T-helper 17 cell (primary cell): ENCODE measurements around the gene LILRA1. TPM values are rescaled to one million over a fixed set of nuclear protein-coding genes. Genes with fewer than 3 reads are reported as not detected.
A peak's percentile ranks its signal among the peaks of the same experiment; 100 is the strongest.
"Not testable (repeated sequence)": the region's sequence is repeated elsewhere in the genome, so short reads cannot be mapped to it uniquely, and the experiment has no call there.

Experiments used
- ATAC-seq: fragments of 150-1000 bp; cut with Tn5 transposase; 2 replicates; pipeline ENCODE4 v1.10.0; 2021; ENCODE audit warnings: mild to moderate bottlenecking, moderate library complexity
- DNase-seq, 3 donors: peaks; one replicate each; pipeline versions ENCODE4 v3.0.0 to v3.0.0-alpha.2; 2020 to 2021
- H3K9me3 ChIP-seq: one replicate; pipeline ENCODE4 v1.7.0; 2013; ENCODE audit warnings: low read length, mild to moderate bottlenecking; ENCODE audit not compliant: control insufficient read depth, poor library complexity, severe bottlenecking
- H3K27ac Mint-ChIP-seq: one replicate; pipeline ENCODE4 v1.8.0; 2022; ENCODE audit warnings: mild to moderate bottlenecking, moderate library complexity, mixed read lengths
- H3K27me3 Mint-ChIP-seq: one replicate; pipeline ENCODE4 v1.8.0; 2022; ENCODE audit warnings: mixed read lengths
- H3K36me3 Mint-ChIP-seq: one replicate; pipeline ENCODE4 v1.8.0; 2022; ENCODE audit warnings: low read depth, mixed read lengths
- H3K4me1 Mint-ChIP-seq: one replicate; pipeline ENCODE4 v1.8.0; 2022; ENCODE audit warnings: mild to moderate bottlenecking, mixed read lengths
- H3K4me3 Mint-ChIP-seq: one replicate; pipeline ENCODE4 v1.8.0; 2022; ENCODE audit warnings: mild to moderate bottlenecking, moderate library complexity, mixed read lengths
- total RNA-seq, 4 donors: library from RNA in 2 of 4; stranded (reverse) in 2 of 4; gene quantifications; one replicate each; pipeline ENCODE4 v1.2.3 and lab custom pipeline; 2022 to 2026

Gene LILRA1
- total RNA-seq, 2 donors from 2014 or later = 0.65 to 2.1 TPM

DNA sequence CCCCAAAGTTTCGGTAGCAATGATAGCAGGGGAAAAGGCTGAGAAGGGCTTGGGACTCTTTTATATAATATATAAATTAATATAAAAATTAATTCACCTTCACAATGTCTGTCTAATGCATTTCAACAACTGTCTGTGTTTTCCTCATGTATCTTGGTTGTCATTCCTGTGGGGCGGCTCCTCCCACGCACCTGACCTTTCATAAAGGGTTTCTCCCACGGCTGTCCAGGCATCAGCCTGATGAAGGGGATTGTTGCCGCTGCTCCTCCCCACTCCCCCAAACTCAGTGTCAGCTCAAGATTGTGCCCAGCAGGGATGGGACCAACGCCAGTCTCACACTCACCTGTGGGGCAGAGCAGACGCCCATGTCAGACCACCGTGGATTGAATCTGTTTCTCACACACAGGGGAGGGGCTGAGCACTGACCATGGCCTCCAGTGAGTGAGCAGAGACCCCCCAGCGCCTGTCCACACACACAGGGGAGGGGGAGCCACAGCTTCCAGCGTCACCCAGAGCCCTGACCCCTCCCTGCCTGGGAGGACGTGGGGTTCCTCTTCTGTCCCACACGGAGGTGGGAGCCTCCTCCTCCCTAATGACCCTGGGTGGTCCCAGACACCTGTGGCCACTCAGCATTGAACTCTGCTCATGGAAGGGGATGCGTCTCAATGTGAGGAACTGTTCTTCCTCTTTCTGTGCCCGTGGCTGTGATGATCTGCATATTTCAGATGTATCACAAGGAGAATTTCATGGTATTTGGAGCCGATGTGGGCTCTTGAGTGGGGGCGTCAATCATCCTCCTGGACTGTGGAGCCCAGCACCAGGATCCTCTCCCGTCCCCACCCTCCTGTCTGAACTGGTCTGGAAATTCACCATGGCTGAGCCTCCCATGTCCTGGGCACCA is 21.5 kb upstream of the LILRA1 start:
- H3K36me3 Mint-ChIP-seq, H3K4me3 Mint-ChIP-seq, H3K27ac Mint-ChIP-seq, DNase-seq, ATAC-seq, H3K9me3 ChIP-seq: not testable (repeated sequence)
- peaks cover 11% of the 10 kb centered on the region for H3K4me1 Mint-ChIP-seq
- H3K27me3 Mint-ChIP-seq = peaks cover 53% of the 10 kb centered on the region

DNA sequence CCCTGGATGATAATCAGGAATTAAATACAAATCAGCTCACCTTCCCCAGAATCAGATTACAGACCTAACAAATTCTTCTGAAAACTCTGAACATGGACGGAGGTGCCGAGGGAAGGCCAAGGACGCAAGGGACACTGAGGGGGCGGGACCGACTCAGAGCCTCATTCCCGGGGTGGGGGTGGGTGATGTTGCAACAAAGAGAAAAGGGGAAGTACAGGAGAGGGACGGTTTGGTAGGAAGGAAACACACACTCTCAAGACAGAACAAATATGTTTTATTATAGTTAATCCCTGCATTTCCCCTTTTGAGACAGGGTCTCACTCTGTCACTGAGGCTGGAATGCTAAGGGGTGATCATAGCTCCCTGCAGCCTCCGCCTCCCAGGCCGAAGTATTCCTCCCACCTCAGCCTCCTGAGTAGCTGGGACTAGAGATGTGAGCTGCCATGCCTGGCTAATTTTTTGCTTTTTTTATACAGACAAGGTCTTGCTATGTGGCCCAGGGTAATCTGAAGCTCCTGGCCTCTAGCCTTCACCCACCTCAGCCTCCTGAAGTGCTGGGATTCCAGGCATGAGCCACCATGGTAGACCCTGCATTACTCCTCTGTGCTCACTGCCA is 20.6 kb upstream of the LILRA1 start:
- peaks cover 46% of the 10 kb centered on the region for H3K27me3 Mint-ChIP-seq
- H3K36me3 Mint-ChIP-seq = no peaks in the 10 kb centered on the region
- no peak overlapping the region for H3K4me3 Mint-ChIP-seq
- H3K4me1 Mint-ChIP-seq = peaks cover 9% of the 10 kb centered on the region
- DNase-seq (no peak), ATAC-seq (peak; percentile 32)
- H3K9me3 ChIP-seq = no peaks in the 10 kb centered on the region
- H3K27ac Mint-ChIP-seq = no peak overlapping the region

DNA sequence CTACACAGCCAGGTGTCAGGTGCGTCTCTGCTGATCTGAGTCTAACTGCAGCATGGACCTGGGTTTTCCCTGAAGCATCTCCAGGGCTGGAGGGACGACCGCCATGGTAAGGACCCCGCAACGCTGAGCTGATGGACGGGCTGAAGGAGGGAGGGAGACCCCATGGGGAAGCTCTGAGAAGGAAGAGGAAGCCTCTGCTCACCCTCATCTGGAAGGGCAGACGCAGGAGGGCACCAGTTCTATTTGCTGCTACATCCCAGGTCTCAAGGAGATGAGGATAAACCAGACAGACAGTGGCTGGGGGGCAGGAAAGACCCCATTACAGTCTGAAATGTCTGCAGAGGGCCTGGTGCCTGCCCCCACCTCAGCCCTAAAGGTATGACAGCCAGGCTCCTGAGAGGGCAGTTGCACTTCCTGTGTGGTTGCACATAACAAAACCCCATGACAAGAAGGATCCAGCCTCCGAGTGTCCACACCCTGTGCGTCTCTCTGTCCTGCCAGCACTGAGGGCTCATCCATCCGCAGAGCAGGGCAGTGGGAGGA is 20.0 kb upstream of the LILRA1 start, which contains the start of gene LILRA2:
TSS of gene LILRA2 (plus strand) at position 461 of the 543 bp plus-strand sequence. CDS start 89 bp downstream, outside the sequence.
- Mint-ChIP-seq H3K4me3 (peak within 1 kb of the TSS; percentile 21), H3K27ac (no peak within 1 kb of the TSS), H3K36me3 (no peaks in the 10 kb centered on the region), H3K27me3 (peaks cover 46% of the 10 kb centered on the region), H3K4me1 (peaks cover 7% of the 10 kb centered on the region)
- ATAC-seq (no peak), DNase-seq (no peak)
- no peaks in the 10 kb centered on the region for H3K9me3 ChIP-seq

GRCh38 chr19:54574051-54574450 is 19.4 kb upstream of the LILRA1 start:
- H3K9me3 ChIP-seq = no peaks in the 10 kb centered on the region
- ATAC-seq (no peak), DNase-seq (no peak)
- H3K36me3 Mint-ChIP-seq = no peaks in the 10 kb centered on the region
- H3K4me3 Mint-ChIP-seq = no peak overlapping the region
- H3K4me1 Mint-ChIP-seq = peaks cover 6% of the 10 kb centered on the region
- H3K27ac Mint-ChIP-seq = no peak overlapping the region
- peaks cover 46% of the 10 kb centered on the region for H3K27me3 Mint-ChIP-seq

DNA sequence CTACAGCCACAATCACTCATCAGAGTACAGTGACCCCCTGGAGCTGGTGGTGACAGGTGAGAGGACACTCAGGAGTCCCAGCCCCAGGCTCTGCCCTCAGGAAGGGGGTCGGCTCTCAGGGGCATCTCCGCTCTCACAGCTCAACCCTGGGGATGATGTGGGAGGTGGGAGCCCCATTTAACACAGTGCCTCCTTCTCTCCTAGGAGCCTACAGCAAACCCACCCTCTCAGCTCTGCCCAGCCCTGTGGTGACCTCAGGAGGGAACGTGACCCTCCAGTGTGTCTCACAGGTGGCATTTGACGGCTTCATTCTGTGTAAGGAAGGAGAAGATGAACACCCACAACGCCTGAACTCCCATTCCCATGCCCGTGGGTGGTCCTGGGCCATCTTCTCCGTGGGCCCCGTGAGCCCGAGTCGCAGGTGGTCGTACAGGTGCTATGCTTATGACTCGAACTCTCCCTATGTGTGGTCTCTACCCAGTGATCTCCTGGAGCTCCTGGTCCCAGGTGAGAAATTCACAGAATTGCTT is 18.8 kb upstream of the LILRA1 start:
- DNase-seq = no peak
- peaks cover 6% of the 10 kb centered on the region for H3K4me1 Mint-ChIP-seq
- ATAC-seq = no peak
- H3K9me3 ChIP-seq = no peaks in the 10 kb centered on the region
- H3K27me3 Mint-ChIP-seq = peaks cover 46% of the 10 kb centered on the region
- no peak overlapping the region for H3K4me3 Mint-ChIP-seq
- no peak overlapping the region for H3K27ac Mint-ChIP-seq
- no peaks in the 10 kb centered on the region for H3K36me3 Mint-ChIP-seq

GRCh38 chr19:54575205-54575604 is 18.2 kb upstream of the LILRA1 start:
- not testable (repeated sequence) for H3K4me3 Mint-ChIP-seq, H3K9me3 ChIP-seq, H3K27ac Mint-ChIP-seq, H3K36me3 Mint-ChIP-seq, H3K4me1 Mint-ChIP-seq, DNase-seq, ATAC-seq
- H3K27me3 Mint-ChIP-seq = peaks cover 46% of the 10 kb centered on the region

DNA sequence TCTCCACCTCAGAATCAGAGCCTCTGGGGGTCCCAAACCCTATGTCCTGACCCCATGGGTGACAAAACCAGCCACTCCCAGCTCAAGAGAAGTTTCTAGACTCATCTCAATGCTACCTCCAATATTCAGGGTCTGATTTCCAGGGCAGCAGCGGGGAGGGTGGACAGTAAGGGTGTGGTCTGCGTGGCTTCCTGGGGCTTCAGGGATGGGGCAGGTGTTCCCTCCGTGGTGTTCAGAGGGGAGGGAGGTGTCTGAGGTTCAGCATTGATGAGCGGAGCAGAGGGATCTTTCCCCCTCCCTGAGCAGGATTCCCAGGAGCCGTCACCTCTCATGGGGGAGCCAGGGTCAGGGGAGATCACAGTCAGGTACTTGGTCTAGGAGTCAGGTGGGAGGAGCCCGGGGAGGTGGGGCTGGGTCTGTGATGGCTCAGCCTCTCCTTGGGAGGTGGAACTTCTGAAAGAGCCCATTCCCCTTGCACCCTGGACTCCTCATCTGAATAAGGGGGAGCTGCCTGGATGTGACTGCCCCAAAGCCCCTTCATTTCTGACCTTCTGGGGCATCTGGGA is 16.9 kb upstream of the LILRA1 start:
- H3K4me1 Mint-ChIP-seq = peaks cover 6% of the 10 kb centered on the region
- H3K36me3 Mint-ChIP-seq = no peaks in the 10 kb centered on the region
- no peaks in the 10 kb centered on the region for H3K9me3 ChIP-seq
- H3K27me3 Mint-ChIP-seq = peaks cover 37% of the 10 kb centered on the region
- no peak overlapping the region for H3K27ac Mint-ChIP-seq
- H3K4me3 Mint-ChIP-seq = no peak overlapping the region
- ATAC-seq (no peak), DNase-seq (no peak)

GRCh38 chr19:54577334-54577733 is 16.1 kb upstream of the LILRA1 start:
- H3K9me3 ChIP-seq = no peaks in the 10 kb centered on the region
- H3K27me3 Mint-ChIP-seq = peaks cover 31% of the 10 kb centered on the region
- H3K27ac Mint-ChIP-seq = no peak overlapping the region
- no peak overlapping the region for H3K4me3 Mint-ChIP-seq
- no peak for DNase-seq
- H3K4me1 Mint-ChIP-seq = peaks cover 5% of the 10 kb centered on the region
- no peak for ATAC-seq
- no peaks in the 10 kb centered on the region for H3K36me3 Mint-ChIP-seq

- ATAC-seq, H3K9me3 ChIP-seq, H3K4me3 Mint-ChIP-seq, H3K27ac Mint-ChIP-seq, H3K36me3 Mint-ChIP-seq, DNase-seq, H3K4me1 Mint-ChIP-seq: not testable (repeated sequence)
- peaks cover 27% of the 10 kb centered on the region for H3K27me3 Mint-ChIP-seq
These were observed 15.2 kb upstream of the LILRA1 start for GRCh38 chr19:54578268-54578667.

- DNase-seq = no peak
- no peaks in the 10 kb centered on the region for H3K9me3 ChIP-seq
- H3K27me3 Mint-ChIP-seq = peaks cover 31% of the 10 kb centered on the region
- H3K4me1 Mint-ChIP-seq = no peaks in the 10 kb centered on the region
- H3K27ac Mint-ChIP-seq = no peak overlapping the region
- H3K36me3 Mint-ChIP-seq = no peaks in the 10 kb centered on the region
- no peak overlapping the region for H3K4me3 Mint-ChIP-seq
- no peak for ATAC-seq
These were observed 7.0 kb upstream of the LILRA1 start for GRCh38 chr19:54586397-54586796.

DNA sequence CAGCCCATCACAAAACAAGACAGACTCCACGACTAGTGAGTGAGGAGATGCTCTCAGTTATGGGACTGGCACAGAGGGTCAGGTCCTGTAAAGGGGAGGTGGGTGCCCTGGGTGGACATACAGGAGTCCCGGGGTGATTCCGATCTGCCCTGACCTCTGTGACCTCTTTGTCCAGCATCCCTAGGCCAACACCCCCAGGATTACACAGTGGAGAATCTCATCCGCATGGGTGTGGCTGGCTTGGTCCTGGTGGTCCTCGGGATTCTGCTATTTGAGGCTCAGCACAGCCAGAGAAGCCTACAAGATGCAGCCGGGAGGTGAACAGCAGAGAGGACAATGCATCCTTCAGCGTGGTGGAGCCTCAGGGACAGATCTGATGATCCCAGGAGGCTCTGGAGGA is 6.4 kb upstream of the LILRA1 start:
- DNase-seq (no peak), ATAC-seq (no peak)
- no peaks in the 10 kb centered on the region for H3K9me3 ChIP-seq
- H3K27me3 Mint-ChIP-seq = peaks cover 31% of the 10 kb centered on the region
- H3K36me3 Mint-ChIP-seq = no peaks in the 10 kb centered on the region
- H3K4me3 Mint-ChIP-seq = no peak overlapping the region
- H3K4me1 Mint-ChIP-seq = no peaks in the 10 kb centered on the region
- H3K27ac Mint-ChIP-seq = no peak overlapping the region

DNA sequence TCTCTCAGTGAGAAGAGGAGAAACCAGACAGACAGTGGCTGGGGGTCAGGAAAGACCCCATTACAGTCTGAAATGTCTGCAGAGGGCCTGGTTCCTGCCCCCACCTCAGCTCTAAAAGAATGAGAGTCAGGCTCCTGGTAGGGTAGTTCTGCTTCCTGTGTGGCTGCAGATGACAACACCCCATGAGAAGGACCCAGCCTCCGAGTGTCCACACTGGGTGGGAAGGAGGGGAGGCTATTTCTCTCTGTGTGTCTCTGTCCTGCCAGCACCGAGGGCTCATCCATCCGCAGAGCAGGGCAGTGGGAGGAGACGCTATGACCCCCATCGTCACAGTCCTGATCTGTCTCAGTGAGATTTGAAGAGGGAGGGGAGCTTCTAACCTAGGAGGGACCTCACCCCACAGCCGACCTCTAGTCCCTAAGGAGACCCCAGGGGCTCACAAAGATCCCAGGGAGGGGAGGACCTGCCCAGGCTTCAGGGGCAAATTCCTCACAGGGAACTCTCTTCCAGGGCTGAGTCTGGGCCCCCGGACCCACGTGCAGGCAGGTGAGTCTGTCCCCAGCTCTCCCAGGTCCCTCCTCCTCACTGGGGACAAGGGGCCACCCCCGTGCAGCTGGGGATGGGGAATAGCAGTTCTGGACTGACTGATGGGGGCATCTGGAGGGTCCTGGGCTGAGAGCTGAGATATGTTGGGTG is 647 bp downstream of the LILRA1 start:
- ATAC-seq = not testable (repeated sequence)

More for the DNA sequence above, 647 bp downstream of the LILRA1 start:
- not testable (repeated sequence) for H3K9me3 ChIP-seq, H3K4me1 Mint-ChIP-seq, H3K4me3 Mint-ChIP-seq, H3K27ac Mint-ChIP-seq, DNase-seq, H3K36me3 Mint-ChIP-seq
- peaks cover 39% of the 10 kb centered on the region for H3K27me3 Mint-ChIP-seq
